HCT116 (cell line): ENCODE data around the gene GMEB2. TPM values are rescaled to one million over a fixed set of nuclear protein-coding genes. Genes with fewer than 3 reads are reported as not detected.

Experiments used
- ATAC-seq: fragments of 200-7000 bp; cut with Tn5 transposase; 2 replicates; pipeline ENCODE4 v1.9.1; 2020; ENCODE audit warnings: mild to moderate bottlenecking, moderate library complexity
- BruUV-seq: library from RNA; stranded (reverse); fragments of 400-500 nt; replicated peaks from 2 replicates; lab custom pipeline; 2021; lab: Mats Ljungman, UMichigan
- CTCF ChIA-PET: fragments of 300-600 bp; sonication (Branson Sonifier 250); formaldehyde crosslinking; loops from one replicate; lab custom pipeline; 2021; ENCODE audit warnings: antibody characterized with exemption; lab: Charles Lee
- POLR2A ChIA-PET: fragments of 300-600, 350-600 bp; sonication (Branson Sonifier 250); formaldehyde crosslinking; loops from one replicate; lab custom pipeline; 2021; ENCODE audit warnings: antibody characterized with exemption; lab: Charles Lee
- RAD21 ChIA-PET, 2 experiments: fragments of 300-600 bp; sonication (Branson Sonifier 250); formaldehyde crosslinking; loops; one replicate each; lab custom pipeline; 2023; ENCODE audit warnings: low total read pairs in 2 of 2; ENCODE audit not compliant: uncharacterized antibody in 2 of 2, unreplicated experiment in 2 of 2, low non-redundant PET in 1 of 2; lab: Charles Lee
- DNase-seq: peaks from one replicate; pipeline ENCODE4 v3.0.0-alpha.2; 2010; ENCODE audit warnings: low read depth, low spot score
- H2AFZ ChIP-seq: fragments of 200-600 bp; shearing (Covaris generic), sonication (generic); 2 replicates; pipeline ENCODE4 v1.6.1; 2017; ENCODE audit warnings: low read depth, mixed run types, mixed read lengths, antibody characterized with exemption, low read length; ENCODE audit not compliant: poor library complexity, severe bottlenecking
- H3K27ac ChIP-seq: 2 replicates; pipeline ENCODE4 v1.5.1; 2012; ENCODE audit warnings: low read depth, low read length
- H3K27me3 ChIP-seq: fragments of 200-600 bp; sonication (generic); 2 replicates; pipeline ENCODE4 v1.6.1; 2016; ENCODE audit warnings: mixed run types, low read length, mixed read lengths; ENCODE audit not compliant: insufficient read depth
- H3K36me3 ChIP-seq, 2 experiments: fragments of 200-500 bp in 1 of 2; fragments of 200-600 bp in 1 of 2; sonication (Bioruptor generic) in 1 of 2; sonication (generic) in 1 of 2; 2 replicates each; pipeline versions ENCODE4 v1.5.1 to v1.6.1; 2014 to 2016; ENCODE audit warnings: low read length in 2 of 2, inconsistent platforms in 1 of 2, mixed read lengths in 1 of 2, mixed run types in 1 of 2; ENCODE audit not compliant: insufficient read depth in 2 of 2, control insufficient read depth in 1 of 2
- H3K4me1 ChIP-seq, 2 experiments: fragments of 200-600 bp in 1 of 2; sonication (generic) in 1 of 2; 2 replicates each; pipeline versions ENCODE4 v1.5.1 to v1.6.1; 2012 to 2017; ENCODE audit warnings: low read length in 2 of 2, inconsistent platforms in 1 of 2, mild to moderate bottlenecking in 1 of 2, mixed read lengths in 1 of 2, mixed run types in 1 of 2, moderate library complexity in 1 of 2; ENCODE audit not compliant: insufficient read depth in 2 of 2, control insufficient read depth in 1 of 2
- H3K4me2 ChIP-seq: fragments of 200-600 bp; sonication (generic); 2 replicates; pipeline ENCODE4 v1.6.1; 2017; ENCODE audit warnings: mixed run types, low read length, mixed read lengths
- H3K4me3 ChIP-seq, 2 experiments: fragments of 200-600 bp in 1 of 2; sonication (generic) in 1 of 2; replicated peaks in 1 of 2; 2 replicates each; pipeline ENCODE4 v1.5.1; 2011 to 2016; ENCODE audit warnings: low read length in 2 of 2, control low read depth in 1 of 2, low read depth in 1 of 2, mild to moderate bottlenecking in 1 of 2, mixed read lengths in 1 of 2, mixed run types in 1 of 2
- H3K79me2 ChIP-seq: fragments of 200-600 bp; sonication (generic); 2 replicates; pipeline ENCODE4 v1.6.1; 2017; ENCODE audit warnings: mild to moderate bottlenecking, mixed run types, low read length, moderate library complexity, mixed read lengths; ENCODE audit not compliant: insufficient read depth
- H3K9ac ChIP-seq: fragments of 200-600 bp; sonication (generic); 2 replicates; pipeline ENCODE4 v1.6.1; 2016; ENCODE audit warnings: low read length, mixed read lengths
- H3K9me2 ChIP-seq: fragments of 200-600 bp; sonication (generic), shearing (Covaris generic); 2 replicates; pipeline ENCODE4 v1.6.1; 2017; ENCODE audit warnings: mixed run types, mild to moderate bottlenecking, moderate library complexity; ENCODE audit not compliant: insufficient read depth
- H3K9me3 ChIP-seq, 2 experiments: fragments of 200-500 bp in 1 of 2; fragments of 200-600 bp in 1 of 2; sonication (Bioruptor generic) in 1 of 2; sonication (generic) in 1 of 2; 2 replicates each; pipeline ENCODE4 v1.6.1; 2014 to 2017; ENCODE audit warnings: low read length in 2 of 2, mixed read lengths in 2 of 2, inconsistent platforms in 1 of 2, low read depth in 1 of 2, mild to moderate bottlenecking in 1 of 2, mixed run types in 1 of 2, moderate library complexity in 1 of 2; ENCODE audit not compliant: control insufficient read depth in 1 of 2, insufficient read depth in 1 of 2
- H4K20me1 ChIP-seq: fragments of 200-600 bp; sonication (generic), shearing (Covaris generic); 2 replicates; pipeline ENCODE4 v1.6.1; 2017; ENCODE audit warnings: mixed run types, mild to moderate bottlenecking, moderate library complexity; ENCODE audit not compliant: insufficient read depth
- CBX3 ChIP-seq: IDR thresholded peaks from 2 replicates; pipeline ENCODE4 v1.6.1; 2012; ENCODE audit warnings: low read depth
- EGR1 ChIP-seq: IDR thresholded peaks from 2 replicates; pipeline ENCODE4 v1.6.1; 2012; ENCODE audit warnings: low read depth
- EZH2 ChIP-seq: fragments of 200-600 bp; sonication (generic); IDR thresholded peaks from 2 replicates; pipeline ENCODE4 v1.6.1; 2017; ENCODE audit warnings: antibody characterized with exemption, mixed run types
- EZH2phosphoT487 ChIP-seq: fragments of 200-600 bp; IDR thresholded peaks from 2 replicates; pipeline ENCODE4 v1.6.1; 2018; ENCODE audit warnings: antibody characterized with exemption, borderline replicate concordance
- FOSL1 ChIP-seq: IDR thresholded peaks from 2 replicates; pipeline ENCODE4 v1.6.1; 2012; ENCODE audit warnings: low read depth
- POLR2A ChIP-seq: IDR thresholded peaks from 2 replicates; pipeline ENCODE4 v1.7.0; 2011; ENCODE audit warnings: borderline replicate concordance; ENCODE audit not compliant: insufficient read depth, insufficient read length; ENCODE audit errors: extremely low read depth
- POLR2AphosphoS5 ChIP-seq: IDR thresholded peaks from 2 replicates; pipeline ENCODE4 v1.6.1; 2011; ENCODE audit warnings: mild to moderate bottlenecking, low read depth, low read length, moderate library complexity
- RAD21 ChIP-seq: IDR thresholded peaks from 2 replicates; pipeline ENCODE4 v1.6.1; 2012; ENCODE audit warnings: low read depth, mild to moderate bottlenecking
- REST ChIP-seq: IDR thresholded peaks from 2 replicates; pipeline ENCODE4 v1.6.1; 2012; ENCODE audit warnings: low read depth
- SIN3A ChIP-seq: IDR thresholded peaks from 2 replicates; pipeline ENCODE4 v1.6.1; 2012; ENCODE audit warnings: low read depth
- SP1 ChIP-seq: IDR thresholded peaks from 2 replicates; pipeline ENCODE4 v1.6.1; 2012; ENCODE audit warnings: low read depth
- TCF7L2 ChIP-seq: IDR thresholded peaks from 2 replicates; pipeline ENCODE4 v1.7.0; 2011; ENCODE audit warnings: borderline replicate concordance, inconsistent platforms; ENCODE audit not compliant: insufficient read depth, insufficient read length; ENCODE audit errors: extremely low read depth
- ZBTB33 ChIP-seq: IDR thresholded peaks from 2 replicates; pipeline ENCODE4 v1.6.1; 2011; ENCODE audit warnings: mild to moderate bottlenecking, low read length, moderate library complexity; ENCODE audit not compliant: insufficient replicate concordance; ENCODE audit errors: extremely low read depth
- ZNF274 ChIP-seq: fragments of 200-500 bp; sonication (Bioruptor generic); IDR thresholded peaks from 2 replicates; pipeline ENCODE4 v1.6.1; 2014; ENCODE audit warnings: mild to moderate bottlenecking, low read depth, low read length, inconsistent platforms
- intact Hi-C: fragments of 100-400 bp; cut with micrococcal nuclease; formaldehyde crosslinking; loops from 2 replicates; pipeline ENCODE4 v1.10.0; 2022
- total RNA-seq: library from RNA; stranded (reverse); gene quantifications from one replicate; pipeline ENCODE4 v1.2.1, GENCODE V29; 2021; ENCODE audit not compliant: unreplicated experiment

The GMEB2 gene
- total RNA-seq, 1 experiment from 2014 or later = 13.9 TPM

GRCh38 chr20:63661959-63662812, 35.3 kb upstream of the GMEB2 start:
- no peak overlapping the region for H3K4me2 ChIP-seq
- H3K9me3 ChIP-seq = no peaks in the 10 kb centered on the region
- H2AFZ ChIP-seq = no peak overlapping the region
- BruUV-seq = no TSS peak
- TF ChIP-seq RAD21 (no peak), CBX3 (no peak), SP1 (no peak), SIN3A (no peak)
- intact Hi-C loops = no loop called here
- H3K9me2 ChIP-seq = no peaks in the 10 kb centered on the region
- DNase-seq (no peak), ATAC-seq (no peak)
- no peaks in the 10 kb centered on the region for H4K20me1 ChIP-seq
- no peak overlapping the region for H3K4me3 ChIP-seq
- peaks cover 14 to 28% of the 10 kb centered on the region in 2 experiments for H3K36me3 ChIP-seq
- ChIA-PET CTCF (no interaction called here), RAD21 (no interaction called here), POLR2A (no interaction called here)
- H3K27ac ChIP-seq = no peak overlapping the region
- peaks cover 60% of the 10 kb centered on the region for H3K79me2 ChIP-seq
- no peaks in the 10 kb centered on the region for H3K27me3 ChIP-seq
- H3K4me1 ChIP-seq = peaks cover 10 to 18% of the 10 kb centered on the region in 2 experiments
- H3K9ac ChIP-seq = no peak overlapping the region

- H3K9ac ChIP-seq = no peak overlapping the region
- no peak for TF ChIP-seq EGR1
- no peak for TF ChIP-seq SP1
- no peak for TF ChIP-seq ZNF274
- no peak for TF ChIP-seq EZH2phosphoT487
- no peak for TF ChIP-seq POLR2AphosphoS5
- TF ChIP-seq RAD21 = no peak
- TF ChIP-seq ZBTB33 = no peak
- no peak for TF ChIP-seq CBX3
- TF ChIP-seq EZH2 = no peak
- no peak for TF ChIP-seq SIN3A
- no peak for TF ChIP-seq FOSL1
- no peak for TF ChIP-seq REST
- TF ChIP-seq TCF7L2 = no peak
- TF ChIP-seq POLR2A = no peak
Measured at GRCh38 chr20:63661108-63661507, 34.2 kb upstream of the GMEB2 start.

More at GRCh38 chr20:63661108-63661507, 34.2 kb upstream of the GMEB2 start:
- Histone ChIP-seq H3K4me3 (no peak overlapping the region), H3K27ac (no peak overlapping the region), H3K4me1 (peaks cover 10 to 27% of the 10 kb centered on the region in 2 experiments), H4K20me1 (no peaks in the 10 kb centered on the region), H2AFZ (no peak overlapping the region), H3K9me2 (no peaks in the 10 kb centered on the region), H3K9me3 (no peaks in the 10 kb centered on the region), H3K27me3 (no peaks in the 10 kb centered on the region), H3K79me2 (peaks cover 60% of the 10 kb centered on the region), H3K4me2 (no peak overlapping the region), H3K36me3 (peaks cover 12 to 23% of the 10 kb centered on the region in 2 experiments)
- no TSS peak for BruUV-seq
- RAD21 ChIA-PET = no interaction called here
- POLR2A ChIA-PET = no interaction called here
- ATAC-seq = no peak
- intact Hi-C loops = no loop called here
- no peak for DNase-seq
- CTCF ChIA-PET = no interaction called here
